ENCODE data around the gene HAGH.

DNA sequence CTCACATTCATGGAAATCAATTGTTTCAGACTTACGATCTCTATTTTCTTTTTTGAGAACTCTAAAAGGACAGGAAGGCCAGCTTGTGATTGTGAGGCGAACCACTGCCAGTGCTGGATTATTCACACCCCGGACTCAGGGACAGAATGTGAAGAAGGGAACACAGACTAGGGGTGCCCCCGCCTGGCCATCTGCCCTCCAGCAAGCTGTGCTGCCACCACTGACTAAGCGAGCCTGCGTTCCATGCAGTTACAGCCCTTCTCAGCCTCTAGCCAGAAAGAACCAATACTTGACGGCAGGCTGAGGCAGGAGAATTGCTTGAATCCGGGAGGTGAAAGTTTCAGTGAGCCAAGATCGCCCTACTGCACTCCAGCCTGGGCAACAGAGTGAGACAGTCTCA, 2.8 kb downstream of the HAGH start:
- TF ChIP-seq CTCF (IDR thresholded peaks at IDR 0.05; ENCODE audit: poor library complexity, severe bottlenecking) (no peak), POLR2AphosphoS5 (IDR thresholded peaks at IDR 0.05) (no peak), SMC3 (conservative IDR thresholded peaks at IDR 0.05; ENCODE audit: poor library complexity) (no peak), EZH2 (IDR thresholded peaks at IDR 0.05; ENCODE audit: borderline replicate concordance, insufficient read depth, low read length, poor library complexity, severe bottlenecking) (no peak)

Measured in neural cell (in vitro differentiated cells).